GDM1 (cell line): ENCODE results near the gene NEO1.
A peak's percentile ranks its signal among the peaks of the same experiment; 100 is the strongest.

ENCODE experiments used
- DNase-seq: peaks from one replicate; lab custom pipeline; 2025; lab: John Stamatoyannopoulos, UW

NEO1 gene

GRCh38 chr15:73305331-73306211 is 253.3 kb downstream of the NEO1 start:
- peak; percentile 32 for DNase-seq

- no peak for DNase-seq
These were observed 256.0 kb downstream of the NEO1 start for GRCh38 chr15:73308305-73308704.

GRCh38 chr15:73313861-73314260 is 261.6 kb downstream of the NEO1 start:
- no peak for DNase-seq

DNA sequence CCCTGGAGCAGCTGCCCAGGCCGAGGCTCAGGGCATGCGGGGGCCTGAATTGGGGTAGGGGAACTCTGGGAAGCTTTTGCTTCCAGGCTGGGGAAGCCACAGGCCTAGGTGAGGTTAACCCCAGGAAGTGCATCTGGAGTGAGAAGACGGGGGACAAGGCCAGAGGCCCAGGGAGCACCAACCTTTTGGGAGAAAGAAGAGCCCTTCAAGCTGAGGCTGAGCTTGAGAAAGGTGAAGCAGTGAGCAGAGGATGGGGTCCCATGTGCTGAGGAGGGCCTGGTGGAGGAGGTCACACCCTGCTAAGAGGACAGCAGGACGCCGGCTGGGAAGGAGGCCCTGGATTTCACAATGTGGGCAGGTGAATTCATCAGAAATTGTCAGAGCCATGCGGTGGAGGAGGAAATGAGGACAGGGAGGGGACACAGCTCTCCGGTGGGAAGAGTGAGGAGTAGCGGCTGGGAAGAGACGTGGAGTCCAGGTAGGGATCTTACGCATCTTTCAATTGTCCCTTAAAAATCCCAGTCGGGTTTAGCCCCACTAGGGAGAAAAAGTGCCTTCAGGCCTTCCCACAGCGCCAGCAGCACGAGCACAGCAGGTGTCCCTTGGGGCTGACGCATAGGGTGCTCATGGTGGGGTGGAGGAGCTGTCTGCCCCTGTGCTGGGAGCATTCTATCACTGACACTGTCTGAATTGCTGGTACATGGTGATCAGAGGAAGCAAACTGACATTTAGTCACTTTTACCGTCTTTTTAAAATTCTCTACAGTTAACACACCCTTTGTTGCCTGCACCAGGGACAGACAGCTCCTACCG is 265.6 kb downstream of the NEO1 start:
- no peak for DNase-seq

- DNase-seq = no peak
These were observed 266.4 kb downstream of the NEO1 start for GRCh38 chr15:73318463-73319351.

DNA sequence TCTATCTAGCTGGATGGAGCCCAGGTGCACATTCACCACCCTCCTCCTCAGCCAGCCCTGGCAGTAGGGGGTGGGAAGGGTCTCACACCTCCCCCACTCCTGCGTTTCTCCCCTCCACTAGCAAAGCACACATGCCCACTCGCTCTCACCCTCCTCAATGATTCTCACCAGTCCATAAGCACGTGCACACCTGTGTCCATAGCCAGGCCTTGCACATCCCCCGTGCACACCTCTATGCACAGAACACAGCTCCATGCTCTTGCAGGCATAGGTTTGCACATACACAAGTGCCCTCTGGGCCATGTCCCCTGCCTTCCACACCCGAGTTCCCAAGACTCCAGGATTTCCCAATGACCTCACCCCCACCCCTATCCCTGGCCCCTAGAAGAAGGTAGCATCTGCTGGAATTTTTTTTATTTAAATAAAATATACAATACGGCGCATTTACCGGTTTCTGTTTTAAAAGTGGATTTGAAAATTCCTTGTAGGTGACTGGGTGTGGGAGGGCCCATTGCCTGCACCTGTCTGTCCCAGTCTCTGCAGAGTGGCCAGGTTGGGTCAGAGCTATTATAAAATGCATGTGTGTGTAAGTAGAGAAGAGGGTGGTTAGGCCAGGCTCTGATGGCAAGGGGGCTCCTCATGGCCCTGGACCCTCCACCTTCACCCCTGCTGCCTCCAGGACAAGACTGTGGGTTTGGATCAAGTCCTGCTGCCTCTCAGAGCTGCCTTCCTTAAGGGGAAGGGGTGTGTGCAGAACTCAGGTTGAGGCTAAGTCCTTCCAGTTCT is 267.4 kb downstream of the NEO1 start:
- DNase-seq = no peak

DNA sequence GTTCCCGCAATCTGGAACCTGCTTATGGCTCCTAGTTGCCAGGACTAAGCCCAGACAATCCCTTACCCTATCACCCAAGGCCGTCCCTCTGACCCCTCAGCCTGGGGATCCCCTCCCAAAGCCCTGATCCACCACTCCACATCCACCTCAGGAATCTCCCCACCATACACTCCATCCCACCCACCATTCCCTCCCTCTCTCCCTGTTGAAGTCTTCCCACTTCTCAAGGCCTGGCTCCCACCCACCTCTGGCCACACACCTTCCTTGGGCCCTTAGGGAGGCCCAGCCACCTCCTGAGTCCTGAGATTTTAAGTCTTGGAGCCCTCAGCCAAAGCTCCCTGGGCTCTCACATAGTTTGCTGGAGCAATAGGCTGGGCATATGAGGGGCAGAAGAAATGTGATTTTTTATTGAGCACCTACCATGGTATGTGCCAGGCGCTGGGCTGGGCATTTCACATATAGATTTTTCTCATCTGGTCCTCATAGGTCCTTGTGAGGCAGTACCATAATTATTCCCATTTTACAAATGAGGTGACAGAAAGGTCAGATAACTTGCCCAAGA is 268.4 kb downstream of the NEO1 start:
- DNase-seq = no peak

DNA sequence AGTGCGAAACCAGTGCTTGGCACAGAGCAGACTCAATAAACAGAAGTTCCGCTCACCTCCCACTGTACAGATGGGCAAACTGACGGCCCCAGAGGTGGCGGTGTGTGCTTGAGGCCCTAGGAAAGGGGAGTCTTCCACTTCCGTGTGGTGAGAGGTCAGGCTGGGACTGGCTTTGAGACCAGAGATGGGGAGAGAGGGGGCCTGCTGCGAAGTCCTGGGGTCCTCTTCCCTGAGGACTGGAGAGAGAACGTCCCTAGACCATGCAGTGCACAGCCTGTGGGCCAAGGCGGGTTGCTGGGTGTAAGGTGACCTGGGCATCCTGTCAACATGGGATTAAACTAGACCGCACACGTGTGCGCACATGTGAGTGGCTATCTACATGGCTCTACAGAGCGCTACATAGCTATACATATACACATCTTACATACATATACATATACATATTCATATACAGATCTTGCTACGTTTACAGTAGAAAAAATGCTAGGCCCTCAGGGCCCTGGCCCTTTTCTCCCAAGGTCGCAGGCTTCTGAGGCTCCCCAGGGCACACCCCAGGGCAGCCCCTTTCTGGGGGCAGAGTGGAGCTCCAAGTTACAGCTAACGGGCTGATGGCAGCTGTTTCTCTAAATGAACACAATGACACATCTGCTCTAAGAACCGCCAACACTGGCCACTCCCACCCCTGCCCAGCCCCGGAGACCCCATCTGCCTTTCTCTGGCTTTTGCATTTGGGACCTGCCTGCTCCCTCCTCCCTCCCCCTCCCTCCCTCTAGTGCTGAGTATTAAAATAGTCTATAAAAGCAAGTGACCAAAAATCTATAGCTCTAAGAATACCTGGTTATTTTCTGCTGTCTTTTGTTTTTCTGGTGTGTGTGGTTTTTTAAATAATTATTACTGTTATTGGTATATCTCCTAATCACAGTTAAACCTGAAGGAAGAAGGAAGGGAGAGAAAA is 269.5 kb downstream of the NEO1 start:
- DNase-seq = no peak

DNA sequence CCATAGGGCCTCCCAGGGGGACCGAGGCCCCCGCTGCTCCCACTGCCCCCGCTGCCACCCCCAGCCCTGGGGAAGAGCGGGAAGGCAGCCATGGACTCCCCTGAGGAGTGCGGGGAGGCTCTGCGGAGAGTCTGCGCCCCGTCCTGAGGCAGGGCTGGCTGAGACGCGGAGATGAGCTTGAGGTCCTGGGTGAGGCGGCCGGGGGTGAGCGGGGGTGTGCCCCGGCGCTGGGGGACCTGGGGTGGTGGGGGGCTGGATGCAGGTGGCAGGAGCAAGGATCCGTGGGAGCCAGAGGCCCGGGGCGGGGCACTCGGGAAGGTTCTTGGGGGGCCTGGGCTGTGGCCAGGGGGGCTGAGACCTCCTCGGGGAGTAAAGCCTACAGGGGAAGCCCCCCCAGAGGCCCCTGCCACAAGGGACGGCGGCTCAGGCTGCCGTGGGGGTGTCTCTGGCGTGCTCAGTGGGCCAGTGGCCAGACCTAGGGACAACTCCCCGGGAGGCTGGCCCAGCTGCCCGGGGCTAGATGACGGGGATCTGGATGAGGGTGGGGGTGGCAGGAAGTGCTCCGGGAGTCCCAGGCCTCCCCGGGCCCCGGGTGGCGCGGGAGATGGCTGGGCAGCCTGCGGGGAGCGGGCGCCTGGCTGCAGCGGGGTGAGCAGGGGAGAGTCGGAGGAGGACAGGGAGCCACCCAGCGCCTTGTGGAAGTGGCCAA is 270.6 kb downstream of the NEO1 start:
- DNase-seq = no peak

DNA sequence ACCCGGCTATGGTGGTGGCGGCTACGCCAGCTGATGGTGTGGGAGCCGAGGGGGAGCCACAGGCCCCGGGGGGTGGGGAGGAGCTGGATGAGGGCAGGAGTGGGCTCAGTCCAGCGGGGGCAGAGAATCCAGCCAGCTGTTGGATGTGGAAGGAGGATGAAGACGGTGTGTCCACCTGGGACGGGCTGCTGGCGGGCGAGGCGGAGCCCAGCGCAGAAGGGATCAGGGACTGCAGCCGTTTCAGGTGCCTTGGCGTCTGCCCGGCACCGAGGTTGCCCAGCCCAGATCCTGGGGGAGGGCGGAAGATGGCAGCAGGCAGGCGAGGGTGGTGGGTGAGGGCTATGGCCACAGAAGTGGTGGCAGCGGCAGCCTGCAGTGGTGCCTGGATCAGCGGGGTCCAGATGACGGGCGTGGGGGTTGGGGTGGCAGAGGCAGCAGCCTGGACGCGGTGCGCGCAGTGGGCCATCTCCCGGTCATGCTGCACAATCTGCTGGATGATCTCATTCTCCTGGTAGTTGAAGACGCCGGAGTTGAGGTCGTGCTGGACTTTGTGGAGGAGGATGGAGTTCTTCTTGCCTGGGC is 271.2 kb downstream of the NEO1 start:
- DNase-seq = no peak

DNA sequence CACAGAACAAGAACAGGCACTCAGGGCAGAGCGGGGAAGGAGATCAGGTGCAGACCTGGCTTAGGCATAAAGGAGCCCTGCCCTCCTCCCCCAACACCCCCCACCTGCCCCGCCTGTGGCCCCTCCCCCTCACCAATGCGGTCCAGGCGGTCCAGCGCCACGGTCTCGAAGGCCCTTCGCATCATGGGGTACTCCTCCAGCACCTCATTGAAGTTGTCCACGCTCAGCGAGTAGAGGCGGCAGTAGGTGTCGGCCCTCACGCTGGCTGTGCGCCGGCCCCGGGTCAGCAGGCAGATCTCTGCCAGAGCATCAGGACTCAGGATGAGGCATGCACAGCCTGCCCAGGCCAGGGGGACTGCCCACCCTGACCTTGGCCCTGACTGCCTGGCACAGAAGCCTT is 271.7 kb downstream of the NEO1 start:
- no peak for DNase-seq

DNA sequence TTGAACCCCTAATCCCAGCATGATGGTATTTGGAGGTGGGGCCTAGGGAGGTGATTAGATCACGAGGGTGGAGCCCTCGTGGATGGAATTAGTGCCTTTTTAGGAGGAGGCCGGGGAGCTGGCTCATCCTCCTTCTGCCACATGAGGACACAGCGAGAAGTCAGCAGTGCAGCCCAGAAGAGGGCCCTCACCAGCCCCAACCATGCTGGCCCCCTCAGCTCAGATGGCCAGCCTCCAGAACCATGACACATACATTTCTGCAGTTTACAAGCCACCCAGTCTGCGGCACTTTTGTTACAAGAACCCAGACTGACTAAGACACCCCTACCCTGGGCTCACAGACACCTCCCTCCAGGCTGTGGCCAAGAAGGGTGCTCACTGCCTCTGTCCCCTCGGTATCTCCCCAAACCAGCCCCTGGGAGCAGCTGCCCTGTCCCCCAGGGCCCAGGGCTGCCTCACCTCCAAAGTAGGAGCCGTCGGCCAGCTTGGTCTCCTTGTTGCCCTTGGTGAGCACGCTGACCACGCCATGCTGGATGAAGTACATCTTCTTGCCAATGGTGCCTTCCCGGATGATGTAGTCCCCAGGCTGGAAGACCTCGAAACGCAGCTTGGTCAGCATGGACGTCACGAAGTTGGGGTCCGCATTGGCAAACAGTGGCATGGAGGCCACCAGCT is 272.4 kb downstream of the NEO1 start:
- DNase-seq = no peak

GRCh38 chr15:73325191-73325861 is 273.1 kb downstream of the NEO1 start:
- no peak for DNase-seq

DNA sequence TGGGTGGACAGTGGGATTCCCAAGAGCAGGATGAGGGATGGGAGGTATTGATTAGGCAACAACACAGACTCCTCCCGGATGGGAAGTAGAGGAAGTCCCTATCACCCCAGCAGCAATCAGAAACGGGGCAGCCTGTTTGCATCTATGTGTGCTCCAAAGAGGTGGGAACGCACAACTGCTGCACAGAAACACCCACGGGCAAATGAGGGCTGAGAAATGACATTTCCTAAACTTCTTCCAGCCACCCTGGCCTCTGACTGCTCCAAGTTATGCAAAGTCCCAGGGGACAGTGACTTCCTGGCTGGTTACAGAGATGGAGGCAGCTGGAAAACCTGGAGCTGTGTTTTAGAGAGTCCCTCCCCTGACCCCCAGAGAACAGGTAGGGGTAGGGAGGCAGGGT is 273.9 kb downstream of the NEO1 start:
- DNase-seq = no peak

DNA sequence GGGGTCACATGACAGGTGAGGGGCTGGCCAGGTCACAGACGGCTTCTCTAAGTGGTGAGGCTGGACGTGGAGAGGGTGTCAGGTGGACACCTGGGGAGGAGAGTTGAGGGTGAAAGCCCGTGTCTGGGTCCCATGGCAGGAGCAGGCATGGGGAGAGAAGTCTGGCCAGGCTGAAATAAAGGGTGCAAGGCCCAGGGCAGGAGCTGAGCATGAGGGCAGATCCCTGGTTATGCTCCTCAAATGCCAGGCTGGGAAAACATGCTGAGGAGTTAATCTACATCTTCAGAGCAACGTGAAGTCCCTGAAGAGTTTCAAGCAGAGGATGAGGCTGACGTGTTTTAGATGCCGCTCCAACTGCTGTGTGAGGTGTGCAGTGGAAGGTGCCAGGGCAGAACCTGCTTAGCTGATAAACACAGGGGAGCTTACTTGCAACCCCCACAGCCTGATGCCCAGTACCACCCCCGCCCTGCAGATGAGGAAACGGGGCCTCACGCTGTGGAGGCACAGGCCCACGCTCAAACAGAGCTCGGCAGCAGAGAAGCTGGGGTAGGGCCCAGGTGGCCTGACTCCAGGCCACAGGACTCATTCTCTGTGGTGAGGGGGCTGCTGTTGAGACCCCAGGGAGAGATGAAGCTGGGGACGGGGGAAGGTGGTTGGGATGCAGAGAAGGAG is 276.0 kb downstream of the NEO1 start:
- no peak for DNase-seq

GRCh38 chr15:73328981-73329380 is 276.7 kb downstream of the NEO1 start:
- no peak for DNase-seq
